GM18508 (cell line): ENCODE data around the gene LMX1A.

Source experiments
- ATAC-seq: cut with Tn5 transposase; IDR thresholded peaks from one replicate; pipeline ENCODE4 v1.9.1; 2021; ENCODE audit warnings: moderate number of reproducible peaks; ENCODE audit not compliant: insufficient read depth, unreplicated experiment

Gene LMX1A

DNA sequence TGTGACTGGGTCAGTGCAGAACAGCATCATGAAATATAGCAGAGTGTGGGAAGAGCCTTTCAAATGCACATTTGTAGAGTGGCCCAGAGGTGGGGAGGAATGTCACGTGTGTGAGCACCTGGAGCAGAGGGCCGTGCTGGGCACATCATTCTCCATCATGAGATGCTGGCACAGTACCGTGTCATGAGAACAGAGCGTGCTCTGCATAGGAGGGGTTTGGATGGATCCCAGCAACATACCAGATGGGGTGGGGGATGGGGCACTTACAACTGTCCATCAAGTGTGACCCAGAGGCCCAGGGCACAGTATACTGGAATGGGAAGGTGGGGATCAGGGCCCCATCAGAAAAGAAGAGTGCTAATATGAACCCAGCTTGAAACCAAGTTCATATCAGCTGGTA, 182.0 kb downstream of the LMX1A start:
- ATAC-seq, result no peak

DNA sequence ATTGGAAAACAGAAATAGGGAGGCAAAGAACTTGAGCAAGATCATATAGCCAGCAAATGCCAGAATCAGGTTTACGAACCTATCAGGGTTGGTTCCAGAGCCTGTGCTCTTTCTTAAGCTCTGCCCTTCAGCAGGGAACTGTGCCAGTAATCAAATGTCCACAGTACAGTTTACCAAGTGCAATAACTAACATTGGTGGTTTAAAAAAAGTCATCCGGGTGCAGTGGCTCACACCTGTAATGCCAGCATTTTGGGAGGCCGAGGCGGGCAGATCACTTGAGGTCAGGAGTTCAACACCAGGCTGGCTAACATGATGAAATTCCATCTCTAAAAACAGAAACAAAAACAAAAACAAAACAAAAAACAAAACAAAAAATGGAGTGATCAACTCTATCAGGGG, 182.7 kb downstream of the LMX1A start:
- ATAC-seq, result no peak

DNA sequence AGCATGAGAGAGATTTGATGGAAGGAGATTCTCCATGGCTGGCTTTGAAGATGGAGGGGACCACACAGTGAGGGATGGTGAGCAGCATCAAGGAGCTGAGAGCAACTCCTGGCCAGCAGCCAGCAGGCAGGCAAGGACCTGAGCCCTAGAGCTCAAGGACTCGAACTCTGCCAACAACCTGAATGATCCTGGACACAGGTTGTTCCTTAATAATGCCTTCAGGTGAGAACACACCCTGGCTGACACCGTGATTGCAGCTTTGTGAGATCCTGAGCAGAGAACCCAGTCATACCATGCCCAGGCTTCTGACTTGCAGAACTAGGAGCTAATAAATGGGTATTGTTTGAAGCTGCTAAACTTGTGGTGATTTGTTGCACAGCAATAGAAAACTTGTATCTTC, 183.1 kb downstream of the LMX1A start:
- ATAC-seq, result no peak

DNA sequence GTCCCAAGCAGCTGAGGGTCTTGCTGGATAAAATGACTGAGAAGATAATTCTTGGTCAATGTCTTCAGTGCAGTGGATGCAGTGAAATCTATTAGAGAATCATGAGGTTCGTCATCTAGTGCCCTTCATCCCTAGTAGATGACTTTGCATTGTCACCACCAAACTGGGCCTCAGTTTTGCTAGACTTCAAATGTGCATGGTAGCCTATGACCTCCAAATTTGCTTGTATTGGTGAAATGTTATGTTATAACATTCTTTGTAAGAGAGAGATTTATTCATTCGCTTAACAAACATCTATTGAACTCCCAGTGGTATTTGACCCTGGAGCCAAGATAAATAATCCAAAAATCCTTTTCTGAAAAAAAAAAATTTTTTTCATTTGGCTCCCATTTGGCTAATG, 183.8 kb downstream of the LMX1A start:
- no peak for ATAC-seq

DNA sequence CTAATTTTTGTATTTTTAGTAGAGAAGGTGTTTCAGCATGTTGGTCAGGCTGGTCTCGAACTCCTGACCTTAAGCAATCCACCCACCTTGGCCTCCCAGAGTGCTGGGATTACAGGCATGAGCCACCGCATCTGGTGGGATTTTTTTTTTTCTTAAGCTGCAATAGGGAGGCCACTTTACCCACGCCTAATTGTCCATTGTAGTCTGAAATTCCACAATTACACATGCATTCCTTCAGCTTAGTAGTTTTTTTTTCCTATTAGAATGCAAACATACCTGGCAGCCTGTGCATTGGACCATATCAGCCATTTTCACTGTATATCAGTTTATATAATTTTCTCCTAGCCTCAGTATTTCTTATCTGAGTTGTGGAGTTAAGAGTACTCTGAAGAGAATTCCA, 186.8 kb downstream of the LMX1A start:
- no peak for ATAC-seq

DNA sequence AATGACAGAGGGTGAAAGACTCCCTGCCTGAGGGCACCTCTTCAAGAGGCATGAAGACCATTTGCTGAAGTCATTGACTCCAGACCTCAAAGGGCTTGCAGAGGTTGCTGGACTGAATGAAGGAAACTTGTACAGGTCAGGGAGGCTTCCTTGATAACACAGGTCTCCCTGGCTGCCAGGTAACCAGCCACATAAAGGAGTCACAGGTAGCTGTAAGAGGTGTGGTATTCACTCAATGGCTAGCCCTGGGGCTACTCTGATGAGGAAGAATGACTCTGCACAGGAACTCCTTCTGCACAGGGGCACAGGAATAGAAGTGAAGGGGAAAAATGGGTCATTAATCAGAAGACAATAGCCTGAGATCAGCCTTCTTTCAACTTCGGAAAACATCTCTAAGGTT, 187.5 kb downstream of the LMX1A start:
- no peak for ATAC-seq

DNA sequence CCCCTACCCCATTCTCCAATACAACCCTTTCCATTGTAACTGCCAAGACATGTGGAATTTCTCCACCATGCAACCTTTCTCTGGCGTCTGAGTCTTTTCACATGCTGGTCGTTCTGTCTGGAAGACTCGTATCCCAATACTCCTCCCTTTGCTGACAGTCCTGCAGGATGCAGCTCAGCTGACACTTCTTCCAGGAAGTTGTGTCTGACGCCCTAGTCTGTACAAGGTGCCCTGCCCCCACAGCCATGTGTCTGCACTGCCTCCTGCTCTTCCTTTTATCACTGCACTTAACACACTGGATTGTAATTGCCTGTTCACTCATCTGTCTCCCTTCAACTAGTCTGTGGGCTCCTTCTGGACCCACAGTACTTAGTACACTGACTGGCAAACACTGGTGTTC, 188.0 kb downstream of the LMX1A start:
- ATAC-seq, result no peak

DNA sequence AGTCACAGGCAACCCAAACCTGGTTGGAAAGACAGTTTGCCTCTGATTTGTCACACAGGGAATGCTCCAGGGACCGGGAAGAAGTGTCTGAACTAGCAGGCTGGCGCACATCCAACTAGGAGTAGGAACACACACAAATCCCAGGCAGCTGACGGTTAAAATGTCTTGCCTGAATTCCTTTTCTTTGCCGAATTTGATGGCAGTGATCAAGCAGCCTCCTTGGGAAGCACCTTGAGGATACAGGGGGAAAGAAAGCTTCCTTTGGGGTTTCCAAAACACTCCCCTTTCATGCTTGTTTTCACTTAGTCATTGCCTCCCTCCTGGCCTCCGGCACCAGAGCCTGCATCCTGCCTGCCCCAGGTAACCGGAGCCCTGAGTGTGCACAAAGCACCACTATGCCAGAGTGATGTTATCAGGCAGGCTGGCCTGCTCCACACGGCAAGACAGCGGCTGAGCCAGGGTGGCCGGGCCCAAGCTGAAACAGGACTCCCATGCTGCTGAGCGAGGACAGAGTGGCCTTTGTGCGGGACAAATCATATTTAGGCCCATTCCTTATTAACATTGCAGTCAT, 193.8 kb downstream of the LMX1A start:
- ATAC-seq, result no peak

DNA sequence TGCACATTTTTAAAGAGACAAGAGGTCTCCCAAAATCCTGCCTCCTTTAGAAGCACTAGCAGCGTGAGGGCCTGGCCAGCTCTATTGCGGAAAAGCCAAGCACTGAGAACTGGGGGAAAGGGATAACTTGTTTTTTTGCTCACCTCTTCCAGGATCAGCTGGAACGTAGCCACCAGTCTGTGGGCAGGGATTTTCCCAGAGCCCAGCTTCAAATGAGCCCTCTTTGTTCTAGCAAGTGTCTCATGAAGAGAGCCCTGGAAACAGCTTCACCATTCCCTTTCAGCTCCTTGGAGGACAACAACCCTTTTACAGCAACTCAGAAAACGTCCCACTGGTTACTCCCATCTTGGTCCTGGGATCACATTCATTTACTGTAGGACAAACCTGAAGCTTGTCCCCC, 195.4 kb downstream of the LMX1A start:
- no peak for ATAC-seq

DNA sequence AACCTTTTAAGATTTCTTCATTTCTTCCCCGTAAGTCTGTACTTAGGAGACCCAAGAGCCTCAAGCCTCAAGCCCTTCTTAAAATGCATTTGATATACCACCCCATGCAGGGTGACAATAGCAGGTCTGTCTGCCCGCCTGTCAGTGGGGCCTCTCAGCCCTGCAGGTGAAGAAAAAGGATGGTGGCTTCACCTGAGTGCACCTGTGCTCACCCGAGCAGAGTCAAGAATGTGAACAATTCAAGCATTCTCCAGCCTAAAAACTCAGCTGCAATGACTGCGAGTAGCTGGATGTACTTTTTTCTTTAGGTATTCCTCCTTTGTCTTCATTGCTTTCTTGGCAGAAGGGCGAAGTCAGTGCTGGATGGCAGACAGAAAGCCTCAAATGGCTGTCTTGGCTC, 203.3 kb downstream of the LMX1A start:
- no peak for ATAC-seq

DNA sequence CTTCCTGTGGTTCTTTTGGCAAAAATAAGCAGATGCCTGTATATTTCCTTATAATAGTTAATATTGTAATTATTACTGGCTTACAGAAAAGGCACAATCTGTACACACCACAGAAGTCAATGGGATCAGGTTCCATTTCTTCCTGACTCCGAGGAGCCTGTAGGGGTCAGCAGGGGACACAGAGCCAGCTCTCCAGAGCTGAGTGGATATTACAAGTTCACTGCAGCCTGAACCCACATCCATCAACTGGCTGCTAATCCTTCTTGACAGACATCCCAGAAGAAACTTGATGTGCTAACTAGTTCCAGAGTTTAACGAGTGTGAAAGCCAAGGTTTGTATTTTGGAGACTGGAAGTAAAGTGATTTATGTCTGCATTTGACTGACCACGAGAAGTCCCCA, 203.8 kb downstream of the LMX1A start:
- no peak for ATAC-seq

DNA sequence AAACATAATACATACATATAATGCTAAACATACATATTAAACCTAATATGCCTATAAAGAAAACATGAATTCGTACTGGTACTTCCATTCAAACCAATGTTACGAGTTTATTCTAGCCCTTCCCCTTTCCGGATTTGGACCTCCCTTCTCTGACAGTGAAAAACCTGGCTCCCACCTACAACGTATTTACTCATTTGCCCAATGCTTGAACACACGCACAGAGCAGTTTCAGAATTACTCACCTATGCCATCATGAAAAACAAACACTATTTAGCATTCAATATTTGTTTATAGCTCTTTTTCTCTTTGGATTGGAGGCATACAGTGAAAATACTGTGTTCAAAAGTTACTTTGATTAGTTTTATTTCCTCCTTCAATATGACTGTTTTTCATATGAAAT, 204.4 kb downstream of the LMX1A start:
- ATAC-seq, result no peak
